Epithelial cell of esophagus (primary cell): ENCODE results near the gene COQ9.

Experiments used
- DNase-seq: peaks from one replicate; pipeline ENCODE4 v3.0.0; 2010; ENCODE audit warnings: low read depth
- H3K4me3 ChIP-seq: 2 replicates; pipeline ENCODE4 v1.5.1; 2011; ENCODE audit warnings: mild to moderate bottlenecking, low read length, control low read depth
- TF ChIP-seq, protein P1 (sequence below): IDR thresholded peaks from 2 replicates; pipeline ENCODE4 v1.5.1; 2011; ENCODE audit warnings: low read depth, mild to moderate bottlenecking, low read length, control low read depth, inconsistent platforms; ENCODE audit not compliant: insufficient read depth; ENCODE audit errors: missing control alignments

Gene COQ9

GRCh38 chr16:57477531-57478202 is 30.4 kb downstream of the COQ9 start:
- TF ChIP-seq, protein P1, sequence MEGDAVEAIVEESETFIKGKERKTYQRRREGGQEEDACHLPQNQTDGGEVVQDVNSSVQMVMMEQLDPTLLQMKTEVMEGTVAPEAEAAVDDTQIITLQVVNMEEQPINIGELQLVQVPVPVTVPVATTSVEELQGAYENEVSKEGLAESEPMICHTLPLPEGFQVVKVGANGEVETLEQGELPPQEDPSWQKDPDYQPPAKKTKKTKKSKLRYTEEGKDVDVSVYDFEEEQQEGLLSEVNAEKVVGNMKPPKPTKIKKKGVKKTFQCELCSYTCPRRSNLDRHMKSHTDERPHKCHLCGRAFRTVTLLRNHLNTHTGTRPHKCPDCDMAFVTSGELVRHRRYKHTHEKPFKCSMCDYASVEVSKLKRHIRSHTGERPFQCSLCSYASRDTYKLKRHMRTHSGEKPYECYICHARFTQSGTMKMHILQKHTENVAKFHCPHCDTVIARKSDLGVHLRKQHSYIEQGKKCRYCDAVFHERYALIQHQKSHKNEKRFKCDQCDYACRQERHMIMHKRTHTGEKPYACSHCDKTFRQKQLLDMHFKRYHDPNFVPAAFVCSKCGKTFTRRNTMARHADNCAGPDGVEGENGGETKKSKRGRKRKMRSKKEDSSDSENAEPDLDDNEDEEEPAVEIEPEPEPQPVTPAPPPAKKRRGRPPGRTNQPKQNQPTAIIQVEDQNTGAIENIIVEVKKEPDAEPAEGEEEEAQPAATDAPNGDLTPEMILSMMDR, result no peak
- no peak overlapping the region for H3K4me3 ChIP-seq

GRCh38 chr16:57478396-57479204 is 31.3 kb downstream of the COQ9 start:
- H3K4me3 ChIP-seq, result no peak overlapping the region
- no peak for DNase-seq
- TF ChIP-seq, protein P1, result no peak

More at GRCh38 chr16:57477531-57478202, 30.4 kb downstream of the COQ9 start:
- DNase-seq, result no peak

DNA sequence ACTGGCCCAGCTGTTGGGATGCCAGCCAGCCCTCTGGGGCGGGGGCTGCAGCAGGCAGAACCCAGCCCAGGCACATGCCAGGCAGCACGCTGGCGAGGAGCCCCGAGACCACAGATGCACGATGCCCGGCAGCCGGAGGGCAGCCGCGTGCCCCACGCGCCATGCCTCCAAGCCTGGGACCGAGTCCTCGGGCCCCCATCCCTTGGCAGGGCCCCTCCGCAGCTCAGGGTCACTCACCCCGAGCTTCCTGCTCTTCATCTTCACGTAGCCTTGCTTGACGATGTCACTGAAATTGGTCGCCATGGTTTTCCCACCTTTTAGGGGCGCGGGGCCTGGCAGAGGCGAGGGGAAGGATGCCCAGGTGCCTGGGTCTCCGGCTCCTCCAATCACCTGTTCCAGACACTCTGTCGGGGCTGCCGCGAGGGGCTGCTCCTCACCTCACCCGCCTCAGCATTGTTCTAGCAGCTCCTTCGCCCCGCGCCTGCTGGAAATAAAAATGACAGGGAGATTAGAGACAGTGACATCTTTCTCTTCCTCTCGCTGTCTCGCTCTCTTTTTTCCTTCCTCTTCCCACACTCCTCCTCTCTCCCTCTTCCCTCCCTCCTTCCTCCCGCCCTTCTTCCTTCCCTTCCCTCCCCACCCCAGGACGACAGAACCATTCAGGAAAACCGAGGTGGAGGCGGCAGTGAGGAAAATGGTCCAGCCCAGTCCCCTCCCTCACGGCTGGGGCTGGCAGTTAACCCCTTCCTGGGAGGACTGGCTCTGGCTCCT is 32.1 kb downstream of the COQ9 start:
- H3K4me3 ChIP-seq, result peak overlapping the region; percentile 15
- DNase-seq, result peak; percentile 21
- TF ChIP-seq, protein P1, result no peak

- no peak overlapping the region for H3K4me3 ChIP-seq
- no peak for DNase-seq
- TF ChIP-seq, protein P1, result no peak
Measured at GRCh38 chr16:57479976-57480753, 32.9 kb downstream of the COQ9 start.

GRCh38 chr16:57480754-57481230 is 33.5 kb downstream of the COQ9 start:
- DNase-seq, result no peak
- TF ChIP-seq, protein P1, result no peak
- H3K4me3 ChIP-seq, result no peak overlapping the region

- TF ChIP-seq, protein P1, result no peak
- no peak overlapping the region for H3K4me3 ChIP-seq
- DNase-seq, result no peak
Measured at GRCh38 chr16:57481421-57481820, 34.1 kb downstream of the COQ9 start.
